Upper lobe of right lung (tissue), 1 donor: ENCODE data around the gene KRTAP19-6. TPM values are rescaled to one million over a fixed set of nuclear protein-coding genes. Genes with fewer than 3 reads are reported as not detected.

Experiments used
- ATAC-seq: fragments of 200-7000 bp; cut with Tn5 transposase; one replicate; pipeline ENCODE4 v1.9.1; 2020; ENCODE audit warnings: mild to moderate bottlenecking, moderate library complexity
- DNase-seq: peaks from one replicate; pipeline ENCODE4 v3.0.0-alpha.2; 2020
- H3K27ac ChIP-seq: fragments of 200-600 bp; one replicate; pipeline ENCODE4 v1.8.0; 2022
- H3K27me3 ChIP-seq: fragments of 200-600 bp; one replicate; pipeline ENCODE4 v1.8.0; 2022; ENCODE audit warnings: mild to moderate bottlenecking
- H3K36me3 ChIP-seq: fragments of 200-600 bp; one replicate; pipeline ENCODE4 v1.8.0; 2022
- H3K4me1 ChIP-seq: fragments of 200-600 bp; one replicate; pipeline ENCODE4 v1.8.0; 2022
- H3K4me3 ChIP-seq: fragments of 200-600 bp; one replicate; pipeline ENCODE4 v1.8.0; 2022; ENCODE audit warnings: mild to moderate bottlenecking
- H3K9me3 ChIP-seq: fragments of 200-600 bp; one replicate; pipeline ENCODE4 v1.8.0; 2022
- CTCF ChIP-seq: fragments of 200-600 bp; IDR thresholded peaks from one replicate; pipeline ENCODE4 v1.8.0; 2022; ENCODE audit warnings: antibody characterized with exemption
- intact Hi-C: fragments of 100-400 bp; cut with DNase I; formaldehyde crosslinking; loops from one replicate; pipeline ENCODE4 v1.11.0; 2022
- long read RNA-seq: library from polyadenylated mRNA; unstranded; transcript quantifications from one replicate; pipeline ENCODE4 v2.0.0, GENCODE V29; 2021
- total RNA-seq: library from RNA; stranded (reverse); fragmentation: NEBNext Ultra II Directional; extraction: Animal tissue kit (Norgen Biotek cat#: 25700); gene quantifications from one replicate; pipeline ENCODE4 v1.2.1, GENCODE V29; 2021
- donor health status: DM: no; HTN: yes; CAD: no; lungs with severe emphysema.

Gene KRTAP19-6
- not detected for total RNA-seq
- long read RNA-seq: 0 reads

- DNase-seq: no peak
- intact Hi-C loops: no loop called here
- Histone ChIP-seq H3K36me3 (no peaks in the 10 kb centered on the region), H3K27ac (no peak within 1 kb of the TSS), H3K4me3 (no peak within 1 kb of the TSS), H3K9me3 (no peaks in the 10 kb centered on the region), H3K27me3 (no peaks in the 10 kb centered on the region), H3K4me1 (no peaks in the 10 kb centered on the region)
- no peak for ATAC-seq
- no peak for TF ChIP-seq CTCF
Observed at GRCh38 chr21:30541764-30542163, at the start of gene KRTAP19-6. TSS of gene KRTAP19-6 (minus strand) at chr21:30541864. CDS start at chr21:30541833, 31 bp downstream.

GRCh38 chr21:30590297-30590696 is 48.6 kb upstream of the KRTAP19-6 start, which contains the start of gene KRTAP22-2:
TSS of gene KRTAP22-2 (minus strand) at chr21:30590397.
- DNase-seq (no peak), ATAC-seq (no peak)
- Histone ChIP-seq H3K27me3 (no peaks in the 10 kb centered on the region), H3K9me3 (no peaks in the 10 kb centered on the region), H3K36me3 (no peaks in the 10 kb centered on the region), H3K4me3 (no peak within 1 kb of the TSS), H3K4me1 (no peaks in the 10 kb centered on the region), H3K27ac (no peak within 1 kb of the TSS)
- no peak for TF ChIP-seq CTCF
- intact Hi-C loops: no loop called here

GRCh38 chr21:30582870-30583269 is 41.2 kb upstream of the KRTAP19-6 start:
- Histone ChIP-seq H3K9me3 (no peaks in the 10 kb centered on the region), H3K4me3 (no peak overlapping the region), H3K4me1 (no peaks in the 10 kb centered on the region), H3K36me3 (no peaks in the 10 kb centered on the region), H3K27ac (no peak overlapping the region), H3K27me3 (no peaks in the 10 kb centered on the region)
- ATAC-seq (no peak), DNase-seq (no peak)
- intact Hi-C loops: no loop called here
- no peak for TF ChIP-seq CTCF

- no peak for TF ChIP-seq CTCF
- DNase-seq (no peak), ATAC-seq (no peak)
- intact Hi-C loops: no loop called here
- no peaks in the 10 kb centered on the region for H3K9me3 ChIP-seq
- no peak overlapping the region for H3K4me3 ChIP-seq
- H3K27me3 ChIP-seq: no peaks in the 10 kb centered on the region
- H3K36me3 ChIP-seq: no peaks in the 10 kb centered on the region
- no peak overlapping the region for H3K27ac ChIP-seq
- H3K4me1 ChIP-seq: no peaks in the 10 kb centered on the region
Observed at GRCh38 chr21:30580132-30580531, 38.5 kb upstream of the KRTAP19-6 start.

GRCh38 chr21:30579346-30579745 is 37.7 kb upstream of the KRTAP19-6 start:
- ATAC-seq: no peak
- Histone ChIP-seq H3K27ac (no peak overlapping the region), H3K4me1 (no peaks in the 10 kb centered on the region), H3K9me3 (no peaks in the 10 kb centered on the region), H3K27me3 (no peaks in the 10 kb centered on the region), H3K4me3 (no peak overlapping the region), H3K36me3 (no peaks in the 10 kb centered on the region)
- intact Hi-C loops: no loop called here
- no peak for DNase-seq
- no peak for TF ChIP-seq CTCF

- intact Hi-C loops: no loop called here
- no peak for TF ChIP-seq CTCF
- H3K27ac ChIP-seq: no peak overlapping the region
- H3K4me1 ChIP-seq: no peaks in the 10 kb centered on the region
- H3K27me3 ChIP-seq: no peaks in the 10 kb centered on the region
- ATAC-seq (no peak), DNase-seq (no peak)
- no peaks in the 10 kb centered on the region for H3K36me3 ChIP-seq
- H3K9me3 ChIP-seq: no peaks in the 10 kb centered on the region
- H3K4me3 ChIP-seq: no peak overlapping the region
Observed at GRCh38 chr21:30577766-30578165, 36.1 kb upstream of the KRTAP19-6 start.
